Neural progenitor cell (in vitro differentiated cells): Measurements from ENCODE around the gene CDA. TPM values are rescaled to one million over a fixed set of nuclear protein-coding genes. Genes with fewer than 3 reads are reported as not detected.

Source experiments
- DNase-seq: peaks from one replicate; pipeline ENCODE4 v3.0.0-alpha.2; 2016; ENCODE audit warnings: low spot score
- H2AFZ ChIP-seq: fragments of 200-600 bp; sonication (generic); replicated peaks from 2 replicates; pipeline ENCODE4 v1.6.1; 2016; ENCODE audit warnings: antibody characterized with exemption
- H3F3A ChIP-seq: fragments of 200-600 bp; sonication (generic); 2 replicates; pipeline ENCODE4 v1.6.1; 2016; ENCODE audit warnings: antibody characterized with exemption, low read depth
- H3K27ac ChIP-seq: fragments of 200-600 bp; sonication (generic); 2 replicates; pipeline ENCODE4 v1.5.1; 2016; ENCODE audit warnings: mild to moderate bottlenecking
- H3K27me3 ChIP-seq: fragments of 200-600 bp; sonication (generic); 2 replicates; pipeline ENCODE4 v1.6.1; 2016; ENCODE audit warnings: mild to moderate bottlenecking, moderate library complexity
- H3K36me3 ChIP-seq: fragments of 200-600 bp; sonication (generic); 2 replicates; pipeline ENCODE4 v1.5.1; 2016
- H3K4me1 ChIP-seq: fragments of 200-600 bp; sonication (generic); 2 replicates; pipeline ENCODE4 v1.6.1; 2016; ENCODE audit warnings: mixed run types
- H3K4me2 ChIP-seq: fragments of 200-600 bp; sonication (generic); 2 replicates; pipeline ENCODE4 v1.6.1; 2016
- H3K4me3 ChIP-seq: fragments of 200-600 bp; sonication (generic); 2 replicates; pipeline ENCODE4 v1.5.1; 2016
- H3K79me2 ChIP-seq: fragments of 200-600 bp; sonication (generic); 2 replicates; pipeline ENCODE4 v1.6.1; 2016; ENCODE audit warnings: low read depth
- H3K9ac ChIP-seq: fragments of 200-600 bp; sonication (generic); 2 replicates; pipeline ENCODE4 v1.6.1; 2016
- H3K9me3 ChIP-seq: fragments of 200-600 bp; sonication (generic); 2 replicates; pipeline ENCODE4 v1.5.1; 2016; ENCODE audit warnings: low read depth
- H4K20me1 ChIP-seq: fragments of 200-600 bp; sonication (generic); 2 replicates; pipeline ENCODE4 v1.6.1; 2016; ENCODE audit warnings: low read depth
- H3K27ac Mint-ChIP-seq: 3 replicates; pipeline ENCODE4 v1.8.0; 2021; ENCODE audit warnings: mixed read lengths
- H3K27me3 Mint-ChIP-seq: 2 replicates; pipeline ENCODE4 v1.8.0; 2022; ENCODE audit warnings: low read depth, mild to moderate bottlenecking, inconsistent platforms, moderate library complexity, mixed read lengths; ENCODE audit not compliant: insufficient read depth
- H3K36me3 Mint-ChIP-seq: 3 replicates; pipeline ENCODE4 v1.8.0; 2021; ENCODE audit warnings: mixed read lengths
- H3K4me1 Mint-ChIP-seq: 3 replicates; pipeline ENCODE4 v1.8.0; 2021; ENCODE audit warnings: mixed read lengths
- H3K4me3 Mint-ChIP-seq: 3 replicates; pipeline ENCODE4 v1.8.0; 2021; ENCODE audit warnings: mild to moderate bottlenecking, moderate library complexity, mixed read lengths
- H3K9me3 Mint-ChIP-seq: 3 replicates; pipeline ENCODE4 v1.8.0; 2020; ENCODE audit warnings: mixed read lengths
- CTCF ChIP-seq: fragments of 200-600 bp; sonication (generic); IDR thresholded peaks from 2 replicates; pipeline ENCODE4 v1.5.1; 2017; ENCODE audit warnings: antibody characterized with exemption, mild to moderate bottlenecking
- EZH2 ChIP-seq: fragments of 200-600 bp; sonication (generic); IDR thresholded peaks from 2 replicates; pipeline ENCODE4 v1.6.1; 2017; ENCODE audit warnings: antibody characterized with exemption, mild to moderate bottlenecking, moderate library complexity
- EZH2phosphoT487 ChIP-seq: fragments of 200-600 bp; sonication (generic); IDR thresholded peaks from 2 replicates; pipeline ENCODE4 v1.6.1; 2017; ENCODE audit warnings: antibody characterized with exemption
- total RNA-seq: library from RNA; depleted of rRNA; stranded (reverse); fragments of >200 nt; gene quantifications from 2 replicates; pipeline ENCODE4 v1.2.3, GENCODE V29; 2015; ENCODE audit warnings: low replicate concordance

CDA gene
- total RNA-seq, 1 donor from 2014 or later = 0.64 TPM

GRCh38 chr1:20661207-20662109 is 72.6 kb downstream of the CDA start, which contains the start of gene DDOST:
Gene DDOST, minus strand, starts transcription at chr1:20661369. Its CDS starts 19 bp downstream, at chr1:20661350.
- peak; percentile 49 for TF ChIP-seq CTCF
- no peak for TF ChIP-seq EZH2
- peak within 1 kb of the TSS; percentile 55 for H3K27ac ChIP-seq
- Mint-ChIP-seq H3K36me3 (peaks cover 13% of the 10 kb centered on the region), H3K9me3 (no peaks in the 10 kb centered on the region), H3K4me3 (peak within 1 kb of the TSS; percentile 99), H3K27me3 (peaks cover 7% of the 10 kb centered on the region), H3K27ac (peak within 1 kb of the TSS; percentile 94), H3K4me1 (peaks cover 28% of the 10 kb centered on the region)
- H3K79me2 ChIP-seq = peaks cover 48% of the 10 kb centered on the region
- no peaks in the 10 kb centered on the region for H3F3A ChIP-seq
- peaks cover 18% of the 10 kb centered on the region for H4K20me1 ChIP-seq
- H3K4me2 ChIP-seq = peak within 1 kb of the TSS; percentile 78
- H3K9ac ChIP-seq = peak within 1 kb of the TSS; percentile 88
- H3K27me3 ChIP-seq = no peaks in the 10 kb centered on the region
- no peaks in the 10 kb centered on the region for H3K9me3 ChIP-seq
- DNase-seq = peak; percentile 99
- H3K36me3 ChIP-seq = no peaks in the 10 kb centered on the region
- peak within 1 kb of the TSS; percentile 75 for H3K4me3 ChIP-seq
- H3K4me1 ChIP-seq = peaks cover 8% of the 10 kb centered on the region
- peak within 1 kb of the TSS; percentile 78 for H2AFZ ChIP-seq

- peak overlapping the region; percentile 99 for H3K4me3 Mint-ChIP-seq
- Histone ChIP-seq H2AFZ (no peak overlapping the region), H3K9me3 (no peaks in the 10 kb centered on the region), H3K4me3 (peak overlapping the region; percentile 75), H3K9ac (peak overlapping the region; percentile 88), H3K27ac (peak overlapping the region; percentile 55), H3F3A (no peaks in the 10 kb centered on the region), H4K20me1 (peaks cover 12% of the 10 kb centered on the region), H3K4me1 (peaks cover 8% of the 10 kb centered on the region), H3K36me3 (no peaks in the 10 kb centered on the region), H3K79me2 (peaks cover 41% of the 10 kb centered on the region), H3K4me2 (peak overlapping the region; percentile 78), H3K27me3 (no peaks in the 10 kb centered on the region)
- H3K36me3 Mint-ChIP-seq = peaks cover 8% of the 10 kb centered on the region
- DNase-seq = no peak
- H3K27ac Mint-ChIP-seq = peak overlapping the region; percentile 94
- TF ChIP-seq EZH2phosphoT487 (no peak), CTCF (no peak), EZH2 (no peak)
- peaks cover 7% of the 10 kb centered on the region for H3K27me3 Mint-ChIP-seq
- H3K9me3 Mint-ChIP-seq = no peaks in the 10 kb centered on the region
- peaks cover 32% of the 10 kb centered on the region for H3K4me1 Mint-ChIP-seq
These were observed 73.2 kb downstream of the CDA start for GRCh38 chr1:20662110-20662475.

- H3K9ac ChIP-seq = no peak overlapping the region
- H3K27me3 ChIP-seq = no peaks in the 10 kb centered on the region
- no peaks in the 10 kb centered on the region for H3K9me3 ChIP-seq
- peaks cover 28% of the 10 kb centered on the region for H3K79me2 ChIP-seq
- H3K4me3 ChIP-seq = no peak overlapping the region
- no peak overlapping the region for H3K4me2 ChIP-seq
- no peaks in the 10 kb centered on the region for H3K36me3 ChIP-seq
- Mint-ChIP-seq H3K36me3 (peaks cover 5% of the 10 kb centered on the region), H3K9me3 (no peaks in the 10 kb centered on the region), H3K4me1 (peaks cover 32% of the 10 kb centered on the region), H3K27ac (no peak overlapping the region), H3K4me3 (peak overlapping the region; percentile 53), H3K27me3 (peaks cover 7% of the 10 kb centered on the region)
- H4K20me1 ChIP-seq = peaks cover 7% of the 10 kb centered on the region
- peaks cover 8% of the 10 kb centered on the region for H3K4me1 ChIP-seq
- no peaks in the 10 kb centered on the region for H3F3A ChIP-seq
- TF ChIP-seq CTCF (peak; percentile 15), EZH2phosphoT487 (no peak), EZH2 (no peak)
- no peak overlapping the region for H3K27ac ChIP-seq
- no peak overlapping the region for H2AFZ ChIP-seq
- DNase-seq = no peak
These were observed 74.5 kb downstream of the CDA start for GRCh38 chr1:20663365-20663764.
